ENCODE results near the gene HOXA7. TPM values are rescaled to one million over a fixed set of nuclear protein-coding genes. Genes with fewer than 3 reads are reported as not detected.

The HOXA7 gene
- total RNA-seq, 1 experiment from 2014 or later, result not detected

DNA sequence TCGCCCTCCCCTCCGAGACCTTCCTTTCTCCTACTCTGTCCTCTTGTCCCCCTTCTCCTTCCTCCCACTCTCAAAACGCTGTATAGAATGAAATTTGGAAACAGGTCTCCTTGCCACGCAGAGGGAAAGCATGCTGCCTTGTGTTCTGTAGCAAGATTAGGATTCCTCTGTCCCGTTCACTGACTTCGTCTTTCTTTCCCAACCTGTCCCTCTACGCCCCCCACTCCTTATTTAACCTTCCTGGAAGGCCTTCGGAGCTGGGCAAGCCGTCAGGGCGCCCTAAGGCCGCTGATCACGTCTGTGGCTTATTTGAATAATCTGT, 7.5 kb upstream of the HOXA7 start:
- H2AFZ ChIP-seq, result no peak overlapping the region
- no peak overlapping the region for H3K27ac ChIP-seq
- no peak overlapping the region for H3K4me2 ChIP-seq
- no peaks in the 10 kb centered on the region for H3K9me2 ChIP-seq (ENCODE audit: insufficient read depth)
- no TSS peak for BruUV-seq (replicated peaks)
- no peaks in the 10 kb centered on the region for H3K9me3 ChIP-seq (ENCODE audit: insufficient read depth, low read depth)
- no peaks in the 10 kb centered on the region for H3K27me3 ChIP-seq (ENCODE audit: insufficient read depth, low read depth)
- H4K20me1 ChIP-seq (ENCODE audit: insufficient read depth), result no peaks in the 10 kb centered on the region
- no peak for TF ChIP-seq EZH2 (IDR thresholded peaks at IDR 0.05; ENCODE audit: low read depth)
- TF ChIP-seq, protein P1, sequence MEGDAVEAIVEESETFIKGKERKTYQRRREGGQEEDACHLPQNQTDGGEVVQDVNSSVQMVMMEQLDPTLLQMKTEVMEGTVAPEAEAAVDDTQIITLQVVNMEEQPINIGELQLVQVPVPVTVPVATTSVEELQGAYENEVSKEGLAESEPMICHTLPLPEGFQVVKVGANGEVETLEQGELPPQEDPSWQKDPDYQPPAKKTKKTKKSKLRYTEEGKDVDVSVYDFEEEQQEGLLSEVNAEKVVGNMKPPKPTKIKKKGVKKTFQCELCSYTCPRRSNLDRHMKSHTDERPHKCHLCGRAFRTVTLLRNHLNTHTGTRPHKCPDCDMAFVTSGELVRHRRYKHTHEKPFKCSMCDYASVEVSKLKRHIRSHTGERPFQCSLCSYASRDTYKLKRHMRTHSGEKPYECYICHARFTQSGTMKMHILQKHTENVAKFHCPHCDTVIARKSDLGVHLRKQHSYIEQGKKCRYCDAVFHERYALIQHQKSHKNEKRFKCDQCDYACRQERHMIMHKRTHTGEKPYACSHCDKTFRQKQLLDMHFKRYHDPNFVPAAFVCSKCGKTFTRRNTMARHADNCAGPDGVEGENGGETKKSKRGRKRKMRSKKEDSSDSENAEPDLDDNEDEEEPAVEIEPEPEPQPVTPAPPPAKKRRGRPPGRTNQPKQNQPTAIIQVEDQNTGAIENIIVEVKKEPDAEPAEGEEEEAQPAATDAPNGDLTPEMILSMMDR (conservative IDR thresholded peaks at IDR 0.05), result no peak
- DNase-seq, result no peak
- no peaks in the 10 kb centered on the region for H3K79me2 ChIP-seq (ENCODE audit: low read depth)
- no peak overlapping the region for H3K4me3 ChIP-seq
- 0 out of 2 replicates have a peak, but pooled peaks cover 9% of the 10 kb centered on the region for H3K4me1 ChIP-seq (replicated peaks; ENCODE audit: insufficient read depth)
- H3F3A ChIP-seq (ENCODE audit: insufficient read depth, low read depth), result peaks cover 28% of the 10 kb centered on the region
- POLR2A ChIA-PET (ENCODE audit: unreplicated experiment), result no interaction called here
- CTCF ChIA-PET, result no interaction called here
- H3K36me3 ChIP-seq (ENCODE audit: low read depth), result no peaks in the 10 kb centered on the region
- intact Hi-C loops (cut with micrococcal nuclease; ENCODE audit: unreplicated experiment), result loop anchor here (5.0 to 10.0 kb wide), 3 partner anchors 931 to 1597 kb away; no protein-coding TSS in a partner anchor

DNA sequence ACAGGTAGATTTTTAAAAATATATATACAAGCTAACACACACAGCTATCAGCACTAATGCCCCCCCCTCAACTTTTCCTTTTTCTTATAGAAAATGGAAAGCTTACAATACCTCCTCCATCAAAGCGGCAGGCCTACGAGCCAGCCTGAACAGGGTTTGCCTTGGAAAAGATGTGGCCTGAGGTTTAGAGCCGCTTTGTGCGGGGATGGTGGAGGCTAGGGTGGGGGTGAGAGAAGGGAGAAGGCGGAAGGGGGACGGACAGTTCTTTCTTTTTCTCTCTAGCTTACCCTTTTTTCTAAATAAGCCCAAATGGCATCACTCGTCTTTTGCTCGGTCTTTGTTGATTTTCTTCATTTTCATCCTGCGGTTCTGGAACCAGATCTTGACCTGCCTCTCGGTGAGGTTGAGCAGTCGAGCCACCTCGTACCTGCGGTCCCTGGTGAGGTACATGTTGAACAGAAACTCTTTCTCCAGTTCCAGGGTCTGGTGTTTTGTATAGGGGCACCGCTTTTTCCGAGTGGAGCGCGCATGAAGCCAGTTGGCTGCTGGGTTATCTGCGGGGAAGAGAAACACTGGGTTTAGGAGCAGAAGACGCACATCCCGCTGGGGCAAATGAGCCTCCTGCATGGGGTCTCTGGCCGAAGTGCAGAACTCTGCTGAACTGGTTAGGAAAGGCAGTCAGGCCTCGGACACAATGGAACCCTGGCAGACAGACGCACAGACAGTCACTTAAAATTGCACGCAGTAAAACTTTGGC, 7.0 kb upstream of the HOXA7 start:
- TF ChIP-seq EZH2 (IDR thresholded peaks at IDR 0.05; ENCODE audit: low read depth), result no peak
- TF ChIP-seq, protein P1 (conservative IDR thresholded peaks at IDR 0.05), result no peak
- ChIA-PET CTCF (interaction anchor here (0.9 to 3.1 kb wide), 3 partner anchors 404 to 794 kb away, joined by 3 to 24 read pairs (median 11); no protein-coding TSS in a partner anchor), POLR2A (ENCODE audit: unreplicated experiment) (interaction anchor here (0.6 kb wide), 1 partner anchor 786 kb away, joined by 5 read pairs; no protein-coding TSS in a partner anchor)
- Histone ChIP-seq H3K9me2 (ENCODE audit: insufficient read depth) (no peaks in the 10 kb centered on the region), H4K20me1 (ENCODE audit: insufficient read depth) (no peaks in the 10 kb centered on the region), H3K9me3 (ENCODE audit: insufficient read depth, low read depth) (no peaks in the 10 kb centered on the region), H3K4me2 (no peak overlapping the region), H3K4me1 (replicated peaks; ENCODE audit: insufficient read depth) (0 out of 2 replicates have a peak, but pooled peaks cover 3% of the 10 kb centered on the region), H3K4me3 (no peak overlapping the region), H3K36me3 (ENCODE audit: low read depth) (no peaks in the 10 kb centered on the region), H2AFZ (no peak overlapping the region), H3K27me3 (ENCODE audit: insufficient read depth, low read depth) (no peaks in the 10 kb centered on the region), H3F3A (ENCODE audit: insufficient read depth, low read depth) (peaks cover 26% of the 10 kb centered on the region), H3K27ac (no peak overlapping the region), H3K79me2 (ENCODE audit: low read depth) (no peaks in the 10 kb centered on the region)
- no TSS peak for BruUV-seq (replicated peaks)
- DNase-seq, result no peak
- intact Hi-C loops (cut with micrococcal nuclease; ENCODE audit: unreplicated experiment), result loop anchor here (5.0 to 10.0 kb wide), 3 partner anchors 931 to 1596 kb away; no protein-coding TSS in a partner anchor

DNA sequence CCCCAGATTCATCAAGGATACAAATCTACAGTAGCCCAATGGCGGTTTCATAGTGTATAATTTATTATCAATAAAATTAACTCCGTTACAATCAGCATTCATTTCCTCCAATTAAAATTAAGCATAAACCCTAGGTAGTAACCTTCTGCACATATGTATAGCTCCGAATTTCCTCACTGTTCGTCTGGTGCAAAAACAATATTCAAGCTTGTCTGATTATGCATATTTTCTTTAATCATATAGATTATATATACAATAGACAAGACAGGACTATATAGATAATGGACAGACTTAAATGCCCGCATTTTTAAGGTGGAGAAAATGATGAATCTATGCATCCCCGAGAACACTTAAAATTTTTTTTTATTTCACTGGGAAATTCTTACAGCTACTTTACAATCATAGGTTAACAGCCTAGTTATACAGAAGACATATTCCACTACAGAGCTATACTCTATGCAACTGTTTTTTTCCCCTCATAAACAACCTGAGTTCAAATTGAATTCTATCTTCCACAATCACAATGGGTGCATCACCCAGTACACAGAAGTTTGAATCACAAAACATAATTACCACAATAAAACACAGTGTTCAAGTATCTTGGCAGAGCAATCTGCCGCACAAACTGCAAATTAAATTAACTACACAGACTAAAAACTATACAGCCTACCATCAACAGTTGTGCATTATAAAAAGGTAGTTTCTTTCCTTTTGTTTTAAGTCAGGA, 6.2 kb upstream of the HOXA7 start:
- BruUV-seq (replicated peaks), result no TSS peak
- H3K9me2 ChIP-seq (ENCODE audit: insufficient read depth), result no peaks in the 10 kb centered on the region
- no peak overlapping the region for H2AFZ ChIP-seq
- H3K36me3 ChIP-seq (ENCODE audit: low read depth), result no peaks in the 10 kb centered on the region
- H3F3A ChIP-seq (ENCODE audit: insufficient read depth, low read depth), result peaks cover 18% of the 10 kb centered on the region
- no peak overlapping the region for H3K27ac ChIP-seq
- TF ChIP-seq EZH2 (IDR thresholded peaks at IDR 0.05; ENCODE audit: low read depth), result no peak
- TF ChIP-seq, protein P1 (conservative IDR thresholded peaks at IDR 0.05), result no peak
- no peak for DNase-seq
- no peak overlapping the region for H3K4me3 ChIP-seq
- H3K4me2 ChIP-seq, result no peak overlapping the region
- no peaks in the 10 kb centered on the region for H4K20me1 ChIP-seq (ENCODE audit: insufficient read depth)
- no peaks in the 10 kb centered on the region for H3K79me2 ChIP-seq (ENCODE audit: low read depth)
- 0 out of 2 replicates have a peak, but pooled peaks cover 3% of the 10 kb centered on the region for H3K4me1 ChIP-seq (replicated peaks; ENCODE audit: insufficient read depth)
- intact Hi-C loops (cut with micrococcal nuclease; ENCODE audit: unreplicated experiment), result loop anchor here (5.0 to 10.0 kb wide), 3 partner anchors 932 to 1595 kb away; no protein-coding TSS in a partner anchor
- H3K27me3 ChIP-seq (ENCODE audit: insufficient read depth, low read depth), result no peaks in the 10 kb centered on the region
- CTCF ChIA-PET, result interaction anchor here (0.9 to 3.1 kb wide), 4 partner anchors 403 to 794 kb away, joined by 3 to 24 read pairs (median 7); no protein-coding TSS in a partner anchor
- POLR2A ChIA-PET (ENCODE audit: unreplicated experiment), result interaction anchor here (0.6 to 0.7 kb wide), 2 partner anchors 786 to 1011 kb away, joined by 5 read pairs; partner anchors contain the start of gene NFE2L3
- no peaks in the 10 kb centered on the region for H3K9me3 ChIP-seq (ENCODE audit: insufficient read depth, low read depth)
